Activated CD4-positive, alpha-beta T cell treated with anti-CD3 and anti-CD28 coated beads, Interleukin-2, amount 50 U/mL, for 48 hours (primary cell): ENCODE results near the gene PUS7.
"Not testable (repeated sequence)": the region's sequence is repeated elsewhere in the genome, so short reads cannot be mapped to it uniquely, and the experiment has no call there.

ENCODE experiments used
- DNase-seq, 2 experiments: peaks; one replicate each; pipeline ENCODE4 v3.0.0-alpha.2; 2020

PUS7 gene

GRCh38 chr7:105444342-105444987 is 77.6 kb downstream of the PUS7 start:
- DNase-seq, result no peak

GRCh38 chr7:105442214-105442613 is 79.9 kb downstream of the PUS7 start:
- not testable (repeated sequence) for DNase-seq

- peak; percentile 15 to 31 for DNase-seq
Measured at GRCh38 chr7:105439174-105439893, 82.7 kb downstream of the PUS7 start.

GRCh38 chr7:105438847-105439173 is 83.3 kb downstream of the PUS7 start:
- no peak for DNase-seq

- no peak for DNase-seq
Measured at GRCh38 chr7:105438254-105438653, 83.8 kb downstream of the PUS7 start.

GRCh38 chr7:105437356-105437755 is 84.7 kb downstream of the PUS7 start:
- DNase-seq, result not testable (repeated sequence)

- DNase-seq, result peak; percentile 46 to 62
Measured at GRCh38 chr7:105429746-105430612, 92.1 kb downstream of the PUS7 start.

GRCh38 chr7:105426606-105427146 is 95.4 kb downstream of the PUS7 start:
- DNase-seq, result peak in 1 of 2 experiments; percentile 23

- DNase-seq, result no peak
Measured at GRCh38 chr7:105423987-105424386, 98.1 kb downstream of the PUS7 start.

- DNase-seq, result no peak
Measured at GRCh38 chr7:105413887-105414437, 108.1 kb downstream of the PUS7 start.

GRCh38 chr7:105410774-105411173 is 111.3 kb downstream of the PUS7 start:
- not testable (repeated sequence) for DNase-seq

GRCh38 chr7:105409775-105410174 is 112.3 kb downstream of the PUS7 start:
- not testable (repeated sequence) for DNase-seq

GRCh38 chr7:105408791-105409410 is 113.2 kb downstream of the PUS7 start:
- DNase-seq, result no peak
